GM12891 (cell line): Measurements from ENCODE around the gene ARG1.

Experiments
- PAX5 ChIP-seq: IDR thresholded peaks from 2 replicates; pipeline ENCODE4 v1.6.1; 2011; ENCODE audit warnings: low read length, moderate library complexity, mild to moderate bottlenecking; ENCODE audit not compliant: insufficient read depth, severe bottlenecking
- POLR2A ChIP-seq: IDR thresholded peaks from 2 replicates; pipeline ENCODE4 v1.6.1; 2011; ENCODE audit warnings: low read depth, low read length, control low read depth
- POLR2AphosphoS5 ChIP-seq: IDR thresholded peaks from 2 replicates; pipeline ENCODE4 v1.6.1; 2011; ENCODE audit warnings: low read depth, low read length, control low read depth
- POU2F2 ChIP-seq: IDR thresholded peaks from 2 replicates; pipeline ENCODE4 v1.6.1; 2011; ENCODE audit warnings: low read depth, mild to moderate bottlenecking, control low read depth, low read length, moderate library complexity
- SPI1 ChIP-seq: IDR thresholded peaks from 2 replicates; pipeline ENCODE4 v1.6.1; 2011; ENCODE audit warnings: low read depth, low read length, control low read depth
- TAF1 ChIP-seq: IDR thresholded peaks from 2 replicates; pipeline ENCODE4 v1.6.1; 2011; ENCODE audit warnings: low read depth, low read length, control low read depth

DNA sequence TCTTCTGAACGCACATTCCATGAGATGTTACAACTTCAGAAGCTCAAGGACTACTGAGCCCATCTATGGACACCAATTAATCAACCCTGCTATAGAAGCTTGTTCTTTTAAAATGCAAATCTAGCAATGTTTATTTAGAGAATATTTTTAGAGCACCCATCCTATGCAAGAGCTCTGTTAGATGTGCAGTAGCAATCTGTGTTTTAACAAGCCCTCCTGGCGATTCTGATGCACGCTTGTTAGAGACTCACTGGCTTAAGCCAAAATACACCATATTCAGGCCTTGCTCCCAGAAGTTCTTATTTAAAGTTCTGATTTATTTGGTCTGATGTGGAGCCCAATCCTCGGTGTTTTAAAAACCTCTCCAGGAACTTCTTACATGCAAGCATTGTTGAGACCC lies 21.1 kb upstream of the ARG1 start:
- TF ChIP-seq POLR2A: no peak
- no peak for TF ChIP-seq POLR2AphosphoS5
- TF ChIP-seq PAX5: no peak
- no peak for TF ChIP-seq POU2F2
- no peak for TF ChIP-seq TAF1
- no peak for TF ChIP-seq SPI1
